Small intestine (tissue), 7 donors: ENCODE results near the gene EGLN2. TPM values are rescaled to one million over a fixed set of nuclear protein-coding genes. Genes with fewer than 3 reads are reported as not detected.
A peak's percentile ranks its signal among the peaks of the same experiment; 100 is the strongest.
"Not testable (repeated sequence)": the region's sequence is repeated elsewhere in the genome, so short reads cannot be mapped to it uniquely, and the experiment has no call there.

Source experiments
- DNase-seq, 2 donors: peaks; one replicate each; pipeline versions ENCODE4 v3.0.0 to v3.0.0-alpha.2; 2013
- FAIRE-seq: peaks from 2 replicates; lab custom pipeline; 2012; peaks lifted over from hg19 to GRCh38; lab: Jason Lieb, UNC
- H3K27ac ChIP-seq, 3 donors: one replicate each; pipeline ENCODE4 v1.5.1; 2013; ENCODE audit warnings: low read length in 2 of 3, mild to moderate bottlenecking in 2 of 3, control low read depth in 1 of 3, inconsistent platforms in 1 of 3, low read depth in 1 of 3, moderate library complexity in 1 of 3
- H3K27me3 ChIP-seq, 3 donors: one replicate each; pipeline ENCODE4 v1.6.1; 2013; ENCODE audit warnings: low read length in 3 of 3, inconsistent platforms in 1 of 3; ENCODE audit not compliant: control insufficient read depth in 3 of 3, insufficient read depth in 3 of 3
- H3K36me3 ChIP-seq, 3 donors: one replicate each; pipeline ENCODE4 v1.6.1; 2013; ENCODE audit warnings: low read length in 3 of 3, inconsistent platforms in 1 of 3, low read depth in 1 of 3, mild to moderate bottlenecking in 1 of 3, moderate library complexity in 1 of 3; ENCODE audit not compliant: control insufficient read depth in 3 of 3, insufficient read depth in 2 of 3
- H3K4me1 ChIP-seq, 3 donors: one replicate each; pipeline ENCODE4 v1.6.1; 2013; ENCODE audit warnings: low read length in 2 of 3, inconsistent platforms in 1 of 3, low read depth in 1 of 3, mild to moderate bottlenecking in 1 of 3, moderate library complexity in 1 of 3; ENCODE audit not compliant: control insufficient read depth in 3 of 3, insufficient read depth in 2 of 3
- H3K4me3 ChIP-seq, 3 donors: one replicate each; pipeline ENCODE4 v1.5.1; 2013; ENCODE audit warnings: low read length in 3 of 3, control low read depth in 1 of 3, inconsistent platforms in 1 of 3, low read depth in 1 of 3, mild to moderate bottlenecking in 1 of 3, moderate library complexity in 1 of 3
- H3K9me3 ChIP-seq, 2 donors: one replicate each; pipeline ENCODE4 v1.6.1; 2013; ENCODE audit warnings: low read depth in 1 of 2, low read length in 1 of 2; ENCODE audit not compliant: control insufficient read depth in 2 of 2, insufficient read depth in 1 of 2
- WGBS, 3 donors: extraction: QIAGEN DNeasy Blood & Tissue Kit; methylation state at CpG; one replicate each; pipeline ENCODE4 v1.1.7; 2013; 5-methylcytosine and 5-hydroxymethylcytosine counted together
- polyA plus RNA-seq, 4 donors: library from polyadenylated mRNA; stranded (reverse) in 3 of 4; unstranded in 1 of 4; fragments of 200-250 nt in 3 of 4; fragments of 120-200 nt in 1 of 4; gene quantifications; one replicate each; pipeline versions ENCODE4 v1.2.1 to v1.2.3, GENCODE V29; 2013
- donor health status: healthy with polysubstance abuse.
- donor health status: control.
- donor health status: control.
- donor health status: Bipolar disorder and iron deficiency.
- donor health status: healthy.

Gene EGLN2
- polyA plus RNA-seq, 4 donors: 60.1 to 103 (median 81.3) TPM

DNA sequence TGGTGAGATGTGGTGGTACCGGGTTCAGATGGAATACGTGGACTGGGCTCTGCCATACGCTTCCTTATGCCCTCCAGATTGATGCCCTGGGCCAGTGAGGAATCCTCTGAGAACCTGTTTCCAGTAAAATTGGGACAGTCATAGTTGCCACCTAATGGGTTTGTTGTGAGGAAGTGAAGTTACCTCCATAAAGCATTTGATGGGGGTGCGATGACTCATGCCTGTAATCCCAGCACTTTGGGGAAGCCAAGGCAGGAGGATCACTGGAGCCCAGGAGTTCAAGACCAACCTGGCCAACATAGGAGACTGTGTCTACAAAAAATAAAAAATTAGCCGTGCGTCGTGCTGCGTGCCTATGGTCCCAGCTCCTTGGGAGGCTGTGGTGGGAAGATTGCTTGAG lies 43.2 kb upstream of the EGLN2 start:
- DNase-seq (no peak), FAIRE-seq (no peak)
- no peaks in the 10 kb centered on the region for H3K27me3 ChIP-seq
- peaks cover 0 to 19% (median 11%) of the 10 kb centered on the region in 3 donors for H3K4me1 ChIP-seq
- WGBS, 3 donors: 95% methylated on average over 8 of the region's 8 CpGs
- H3K27ac ChIP-seq: peak overlapping the region in 1 of 3 donors; percentile 19
- no peak overlapping the region for H3K4me3 ChIP-seq
- peaks cover 7 to 70% (median 20%) of the 10 kb centered on the region in 3 donors for H3K36me3 ChIP-seq
- no peaks in the 10 kb centered on the region for H3K9me3 ChIP-seq

- H3K9me3 ChIP-seq: no peaks in the 10 kb centered on the region
- H3K4me3 ChIP-seq: no peak overlapping the region
- no peak for DNase-seq
- no peak for FAIRE-seq
- peaks cover 0 to 19% (median 11%) of the 10 kb centered on the region in 3 donors for H3K4me1 ChIP-seq
- WGBS, 3 donors: 62 to 76% (median 72%) methylated on average over 10 to 11 of the region's 11 CpGs
- peak overlapping the region in 1 of 3 donors; percentile 12 for H3K27ac ChIP-seq
- H3K36me3 ChIP-seq: peaks cover 11 to 76% (median 26%) of the 10 kb centered on the region in 3 donors
- no peaks in the 10 kb centered on the region for H3K27me3 ChIP-seq
Observed at GRCh38 chr19:40756502-40757110, 42.4 kb upstream of the EGLN2 start.

- Histone ChIP-seq H3K9me3 (no peaks in the 10 kb centered on the region), H3K27me3 (no peaks in the 10 kb centered on the region), H3K4me3 (no peak overlapping the region), H3K36me3 (peaks cover 28 to 87% (median 35%) of the 10 kb centered on the region in 3 donors), H3K4me1 (peaks cover 0 to 19% (median 11%) of the 10 kb centered on the region in 3 donors), H3K27ac (no peak overlapping the region)
- DNase-seq: no peak
- no peak for FAIRE-seq
- 95 to 98% (median 97%) methylated on average over 3 of the region's 3 CpGs for WGBS, 3 donors
Observed at GRCh38 chr19:40758491-40758890, 40.5 kb upstream of the EGLN2 start.

- peaks cover 36 to 89% (median 36%) of the 10 kb centered on the region in 3 donors for H3K36me3 ChIP-seq
- no peaks in the 10 kb centered on the region for H3K9me3 ChIP-seq
- no peaks in the 10 kb centered on the region for H3K27me3 ChIP-seq
- FAIRE-seq (no peak), DNase-seq (no peak)
- no peak overlapping the region for H3K4me3 ChIP-seq
- 90 to 97% (median 94%) methylated on average over 13 of the region's 13 CpGs for WGBS, 3 donors
- peaks cover 0 to 11% (median 11%) of the 10 kb centered on the region in 3 donors for H3K4me1 ChIP-seq
- H3K27ac ChIP-seq: no peak overlapping the region
Observed at GRCh38 chr19:40759352-40759751, 39.6 kb upstream of the EGLN2 start.

DNA sequence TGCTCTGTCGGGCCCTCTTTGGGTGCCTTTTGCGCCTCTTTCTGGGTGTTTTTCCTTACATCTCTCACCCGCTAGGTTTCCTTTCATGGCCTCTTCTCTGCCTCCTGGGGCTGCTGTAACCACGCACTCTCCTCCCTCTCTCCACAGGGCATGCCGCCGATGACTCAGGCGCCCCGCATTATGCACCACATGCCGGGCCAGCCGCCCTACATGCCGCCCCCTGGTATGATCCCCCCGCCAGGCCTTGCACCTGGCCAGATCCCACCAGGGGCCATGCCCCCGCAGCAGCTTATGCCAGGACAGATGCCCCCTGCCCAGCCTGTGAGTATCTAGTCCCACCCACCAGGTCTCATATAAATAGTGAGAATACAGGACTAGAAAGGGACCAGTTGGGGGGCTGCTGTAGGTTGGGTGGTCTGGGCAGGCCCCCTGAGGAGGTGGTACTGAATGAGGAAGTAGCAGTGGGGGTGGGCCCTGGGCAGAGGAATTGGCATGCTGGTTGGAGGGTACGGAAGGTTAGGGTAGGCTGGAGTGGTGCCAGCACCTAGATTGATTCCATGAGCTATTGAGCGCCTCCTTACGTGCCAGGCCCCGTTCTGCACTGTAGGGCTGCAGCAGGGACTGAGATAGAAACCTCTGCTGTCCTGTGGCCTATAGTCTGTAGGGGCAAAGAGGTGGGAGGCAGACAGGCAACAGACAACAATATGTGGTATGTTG lies 36.1 kb upstream of the EGLN2 start:
- FAIRE-seq: no peak
- DNase-seq: no peak
- Histone ChIP-seq H3K27ac (no peak overlapping the region), H3K4me3 (no peak overlapping the region), H3K9me3 (no peaks in the 10 kb centered on the region), H3K27me3 (no peaks in the 10 kb centered on the region), H3K36me3 (peaks cover 41 to 91% (median 47%) of the 10 kb centered on the region in 3 donors), H3K4me1 (no peaks in the 10 kb centered on the region)
- 91 to 95% (median 91%) methylated on average over 17 of the region's 17 CpGs for WGBS, 3 donors

DNA sequence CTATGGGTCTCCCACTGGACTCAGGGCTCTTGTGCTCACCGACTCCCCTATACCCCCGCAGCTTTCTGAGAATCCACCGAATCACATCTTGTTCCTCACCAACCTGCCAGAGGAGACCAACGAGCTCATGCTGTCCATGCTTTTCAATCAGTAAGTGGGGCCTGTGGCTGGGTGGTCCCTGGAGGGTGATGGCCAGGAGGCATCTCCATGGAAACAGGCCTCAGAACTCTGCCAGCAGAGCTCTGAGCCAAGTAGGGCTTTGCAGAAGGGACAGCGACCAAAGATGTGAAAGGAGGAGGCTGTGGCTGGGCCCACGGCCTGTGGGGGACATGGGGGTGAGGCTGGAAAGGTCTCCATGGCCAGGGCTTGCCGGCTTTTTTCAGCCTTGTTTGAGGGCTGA lies 35.5 kb upstream of the EGLN2 start:
- Histone ChIP-seq H3K4me3 (no peak overlapping the region), H3K36me3 (peaks cover 41 to 86% (median 47%) of the 10 kb centered on the region in 3 donors), H3K4me1 (no peaks in the 10 kb centered on the region), H3K27me3 (no peaks in the 10 kb centered on the region), H3K9me3 (no peaks in the 10 kb centered on the region), H3K27ac (no peak overlapping the region)
- DNase-seq (no peak), FAIRE-seq (no peak)
- WGBS, 3 donors: 87 to 94% (median 91%) methylated on average over 7 of the region's 7 CpGs

DNA sequence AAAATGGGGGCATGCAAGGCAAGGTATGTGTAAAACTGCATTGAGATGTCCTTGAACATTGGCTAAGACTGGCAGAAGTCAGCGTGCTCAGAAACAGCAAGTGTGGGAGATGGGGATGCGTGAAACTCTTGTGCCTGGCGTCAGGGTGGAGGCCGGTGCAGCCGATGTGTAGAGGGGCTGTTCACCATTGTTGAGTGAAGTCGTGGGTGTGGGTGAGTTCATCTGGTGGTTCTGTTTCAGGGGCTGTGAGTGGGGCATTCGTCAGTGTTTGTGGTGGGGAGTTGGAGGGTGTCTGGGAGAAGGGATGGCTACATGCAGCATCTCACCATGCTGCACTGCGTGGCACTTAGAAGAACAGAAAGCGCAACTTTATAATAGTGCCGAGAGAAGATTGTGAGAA lies 35.0 kb upstream of the EGLN2 start:
- H3K9me3 ChIP-seq: no peaks in the 10 kb centered on the region
- no peaks in the 10 kb centered on the region for H3K27me3 ChIP-seq
- no peak for DNase-seq
- H3K4me1 ChIP-seq: no peaks in the 10 kb centered on the region
- peaks cover 41 to 85% (median 47%) of the 10 kb centered on the region in 3 donors for H3K36me3 ChIP-seq
- FAIRE-seq: no peak
- WGBS, 3 donors: 83 to 88% (median 85%) methylated on average over 10 of the region's 10 CpGs
- no peak overlapping the region for H3K27ac ChIP-seq
- H3K4me3 ChIP-seq: no peak overlapping the region

DNA sequence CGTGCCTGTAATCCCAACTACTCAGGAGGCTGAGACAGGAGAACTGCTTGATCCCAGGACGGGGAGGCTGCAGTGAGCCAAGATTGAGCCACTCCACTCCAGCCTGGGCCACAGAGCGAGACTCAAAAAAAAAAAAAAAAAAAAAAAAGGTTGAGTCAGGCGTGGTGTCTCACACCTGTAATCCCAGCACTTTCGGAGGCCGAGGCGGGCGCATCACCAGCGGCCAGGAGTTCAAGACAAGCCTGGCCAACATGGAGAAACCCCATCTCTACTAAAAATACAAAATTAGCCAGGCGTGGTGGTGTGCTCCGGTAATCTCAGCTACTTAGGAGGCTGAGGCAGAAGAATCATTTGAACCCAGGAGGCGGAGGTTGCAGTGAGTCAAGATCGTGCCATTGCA lies 32.6 kb upstream of the EGLN2 start:
- WGBS, 3 donors: 95 to 97% (median 97%) methylated on average over 11 to 13 of the region's 13 CpGs
- H3K27me3 ChIP-seq, FAIRE-seq, H3K27ac ChIP-seq, DNase-seq, H3K4me1 ChIP-seq, H3K9me3 ChIP-seq, H3K4me3 ChIP-seq: not testable (repeated sequence)
- peaks cover 28 to 75% (median 40%) of the 10 kb centered on the region in 3 donors for H3K36me3 ChIP-seq
